Neutrophil (primary cell): Measurements from ENCODE around the gene AHCY.
"Not testable (repeated sequence)": the region's sequence is repeated elsewhere in the genome, so short reads cannot be mapped to it uniquely, and the experiment has no call there.

Experiments used
- H3K27ac ChIP-seq: fragments of 200-600 bp; sonication (generic); 2 replicates; pipeline ENCODE4 v1.5.1; 2016; ENCODE audit warnings: mild to moderate bottlenecking, moderate library complexity
- H3K27me3 ChIP-seq: fragments of 200-600 bp; sonication (generic); 2 replicates; pipeline ENCODE4 v1.6.0; 2016; ENCODE audit warnings: mild to moderate bottlenecking
- H3K36me3 ChIP-seq: fragments of 200-600 bp; sonication (generic); 2 replicates; pipeline ENCODE4 v1.5.1; 2017
- H3K4me1 ChIP-seq, 2 experiments: fragments of 200-600 bp in 1 of 2; sonication (generic) in 1 of 2; 1 replicate in 1 of 2; 2 replicates in 1 of 2; pipeline versions ENCODE4 v1.5.1 to v1.6.1; 2013 to 2016; ENCODE audit warnings: low read depth in 1 of 2, low read length in 1 of 2, mild to moderate bottlenecking in 1 of 2, moderate library complexity in 1 of 2; ENCODE audit not compliant: control insufficient read depth in 1 of 2, insufficient read depth in 1 of 2
- H3K4me3 ChIP-seq, 2 experiments: fragments of 200-600 bp in 1 of 2; sonication (generic) in 1 of 2; 1 replicate in 1 of 2; 2 replicates in 1 of 2; pipeline ENCODE4 v1.5.1; 2013 to 2016; ENCODE audit warnings: low read depth in 1 of 2, low read length in 1 of 2, mild to moderate bottlenecking in 1 of 2, moderate library complexity in 1 of 2
- H3K9me3 ChIP-seq: fragments of 200-600 bp; sonication (generic); 2 replicates; pipeline ENCODE4 v1.5.1; 2016
- TF ChIP-seq, protein P1 (sequence below): fragments of 200-600 bp; sonication (generic); IDR thresholded peaks from 2 replicates; pipeline ENCODE4 v1.5.1; 2016; ENCODE audit warnings: antibody characterized with exemption

Gene AHCY

DNA sequence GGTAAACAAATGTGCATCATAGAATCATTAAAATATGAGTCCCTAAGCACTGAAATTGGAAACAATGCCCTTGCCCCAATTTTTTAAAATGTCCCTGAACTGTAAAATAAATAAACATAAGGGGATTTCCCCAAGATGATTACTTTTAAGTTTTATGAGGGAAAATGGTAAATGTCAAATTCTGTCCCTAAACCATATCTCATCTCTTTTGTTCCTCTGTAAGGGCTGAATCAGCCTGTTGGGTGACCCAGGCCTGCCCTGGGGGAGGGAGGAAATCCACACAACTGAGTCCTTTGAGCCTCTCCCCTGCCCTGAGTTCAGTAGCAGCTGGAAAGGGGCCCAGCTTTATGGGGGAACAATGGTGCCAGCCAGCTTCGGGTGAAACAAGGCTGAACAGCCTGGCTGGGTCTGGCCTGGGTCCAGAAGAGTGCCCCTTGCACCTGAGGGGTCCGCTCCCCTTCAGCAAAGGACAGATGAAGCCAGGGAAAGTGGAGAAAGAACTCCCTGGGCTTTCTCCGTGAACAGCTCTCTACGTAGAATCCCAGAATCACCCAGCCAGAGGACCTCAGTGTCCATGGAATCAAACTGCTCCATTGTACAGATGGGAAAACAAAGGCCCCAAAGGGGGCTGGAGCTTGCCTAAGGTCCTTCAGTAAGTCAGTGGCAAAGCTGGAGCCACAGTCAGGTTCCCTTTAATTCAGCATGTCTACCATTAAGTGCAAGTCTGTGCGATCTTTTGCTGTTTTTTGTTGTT is 31.7 kb upstream of the AHCY start:
- no peaks in the 10 kb centered on the region for H3K4me1 ChIP-seq
- no peaks in the 10 kb centered on the region for H3K9me3 ChIP-seq
- H3K27ac ChIP-seq, result no peak overlapping the region

DNA sequence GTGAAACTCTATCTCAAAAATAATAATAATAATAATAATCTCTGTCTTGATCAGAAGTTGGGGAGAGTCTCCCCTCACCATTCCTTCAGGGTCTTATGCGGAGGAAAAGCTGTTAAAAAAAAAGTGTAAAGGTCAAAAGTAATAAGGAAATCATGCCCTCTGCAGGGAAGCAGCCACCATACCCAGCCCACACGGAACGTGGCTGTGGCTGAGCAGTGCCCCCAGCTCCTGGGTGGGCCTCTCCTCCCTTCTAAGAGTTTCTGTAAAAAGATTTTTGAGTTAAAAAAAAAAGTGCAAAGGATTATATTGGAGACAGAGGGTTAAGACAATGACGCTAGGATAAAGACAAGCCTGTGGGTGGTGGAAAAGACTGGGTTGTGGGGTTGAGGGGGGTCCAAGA is 30.6 kb upstream of the AHCY start:
- TF ChIP-seq, protein P1, sequence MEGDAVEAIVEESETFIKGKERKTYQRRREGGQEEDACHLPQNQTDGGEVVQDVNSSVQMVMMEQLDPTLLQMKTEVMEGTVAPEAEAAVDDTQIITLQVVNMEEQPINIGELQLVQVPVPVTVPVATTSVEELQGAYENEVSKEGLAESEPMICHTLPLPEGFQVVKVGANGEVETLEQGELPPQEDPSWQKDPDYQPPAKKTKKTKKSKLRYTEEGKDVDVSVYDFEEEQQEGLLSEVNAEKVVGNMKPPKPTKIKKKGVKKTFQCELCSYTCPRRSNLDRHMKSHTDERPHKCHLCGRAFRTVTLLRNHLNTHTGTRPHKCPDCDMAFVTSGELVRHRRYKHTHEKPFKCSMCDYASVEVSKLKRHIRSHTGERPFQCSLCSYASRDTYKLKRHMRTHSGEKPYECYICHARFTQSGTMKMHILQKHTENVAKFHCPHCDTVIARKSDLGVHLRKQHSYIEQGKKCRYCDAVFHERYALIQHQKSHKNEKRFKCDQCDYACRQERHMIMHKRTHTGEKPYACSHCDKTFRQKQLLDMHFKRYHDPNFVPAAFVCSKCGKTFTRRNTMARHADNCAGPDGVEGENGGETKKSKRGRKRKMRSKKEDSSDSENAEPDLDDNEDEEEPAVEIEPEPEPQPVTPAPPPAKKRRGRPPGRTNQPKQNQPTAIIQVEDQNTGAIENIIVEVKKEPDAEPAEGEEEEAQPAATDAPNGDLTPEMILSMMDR, result no peak
- H3K27me3 ChIP-seq, result no peaks in the 10 kb centered on the region
- no peak overlapping the region for H3K27ac ChIP-seq
- no peaks in the 10 kb centered on the region for H3K9me3 ChIP-seq
- H3K4me1 ChIP-seq, result no peaks in the 10 kb centered on the region
- no peaks in the 10 kb centered on the region for H3K36me3 ChIP-seq
- H3K4me3 ChIP-seq, result no peak overlapping the region

More for the DNA sequence above, 31.7 kb upstream of the AHCY start:
- Histone ChIP-seq H3K36me3 (no peaks in the 10 kb centered on the region), H3K27me3 (no peaks in the 10 kb centered on the region), H3K4me3 (no peak overlapping the region)
- TF ChIP-seq, protein P1, result no peak

DNA sequence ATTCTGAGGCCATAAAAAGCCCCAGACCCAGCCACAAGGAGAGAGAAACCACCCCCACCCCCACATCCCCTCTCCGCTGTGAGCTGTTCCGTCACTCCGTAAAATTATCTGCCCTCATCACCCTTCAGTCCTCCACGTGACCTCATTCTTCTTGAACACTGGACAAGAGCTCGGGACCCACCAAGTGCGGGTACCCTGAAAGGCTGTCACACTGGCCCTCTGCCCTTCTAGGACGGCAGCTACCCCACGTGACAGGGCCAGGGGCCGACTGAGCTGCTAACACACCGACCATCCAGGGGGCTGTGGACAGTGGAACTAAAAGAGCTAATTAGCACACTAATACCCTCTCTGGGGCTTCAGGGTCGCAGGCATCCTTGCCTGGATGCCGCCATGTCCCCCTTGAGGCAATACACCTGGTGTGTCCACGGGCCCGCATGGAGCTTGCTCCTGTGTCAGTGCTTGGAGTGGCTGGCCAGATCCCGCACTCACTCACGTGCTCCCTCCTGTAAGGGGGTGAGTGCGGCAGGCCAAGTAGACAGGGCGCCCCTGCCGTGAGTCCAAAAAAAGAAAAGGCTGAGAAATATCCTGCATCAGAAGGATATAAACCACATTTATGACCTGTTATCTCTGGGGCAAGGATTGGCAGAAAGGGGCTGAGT is 29.2 kb upstream of the AHCY start:
- H3K27me3 ChIP-seq, result no peaks in the 10 kb centered on the region
- H3K4me3 ChIP-seq, result no peak overlapping the region
- TF ChIP-seq, protein P1, result no peak
- no peak overlapping the region for H3K27ac ChIP-seq
- no peaks in the 10 kb centered on the region for H3K9me3 ChIP-seq
- no peaks in the 10 kb centered on the region for H3K4me1 ChIP-seq
- no peaks in the 10 kb centered on the region for H3K36me3 ChIP-seq

DNA sequence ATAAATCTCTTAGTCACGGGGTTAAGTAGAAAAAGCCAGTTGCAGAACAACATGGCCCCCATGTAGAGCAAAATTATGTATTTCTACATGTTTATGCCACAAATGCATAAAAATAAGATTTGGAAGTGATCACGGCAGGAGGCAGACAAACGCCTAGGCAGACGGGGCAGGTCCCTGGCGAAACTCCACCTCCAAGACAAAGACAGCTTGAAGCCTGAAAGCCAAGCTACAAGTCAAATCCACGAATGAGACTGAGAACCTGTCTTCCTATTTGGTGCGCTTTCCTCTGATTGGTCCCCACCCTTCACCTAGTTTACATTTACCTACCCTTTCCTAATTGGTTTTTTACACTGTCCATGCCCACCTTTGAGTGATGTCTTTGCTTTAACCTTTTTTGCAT is 28.7 kb upstream of the AHCY start:
- Histone ChIP-seq H3K4me3 (no peak overlapping the region), H3K27me3 (no peaks in the 10 kb centered on the region), H3K27ac (no peak overlapping the region), H3K4me1 (no peaks in the 10 kb centered on the region), H3K9me3 (no peaks in the 10 kb centered on the region), H3K36me3 (no peaks in the 10 kb centered on the region)
- TF ChIP-seq, protein P1, result no peak

DNA sequence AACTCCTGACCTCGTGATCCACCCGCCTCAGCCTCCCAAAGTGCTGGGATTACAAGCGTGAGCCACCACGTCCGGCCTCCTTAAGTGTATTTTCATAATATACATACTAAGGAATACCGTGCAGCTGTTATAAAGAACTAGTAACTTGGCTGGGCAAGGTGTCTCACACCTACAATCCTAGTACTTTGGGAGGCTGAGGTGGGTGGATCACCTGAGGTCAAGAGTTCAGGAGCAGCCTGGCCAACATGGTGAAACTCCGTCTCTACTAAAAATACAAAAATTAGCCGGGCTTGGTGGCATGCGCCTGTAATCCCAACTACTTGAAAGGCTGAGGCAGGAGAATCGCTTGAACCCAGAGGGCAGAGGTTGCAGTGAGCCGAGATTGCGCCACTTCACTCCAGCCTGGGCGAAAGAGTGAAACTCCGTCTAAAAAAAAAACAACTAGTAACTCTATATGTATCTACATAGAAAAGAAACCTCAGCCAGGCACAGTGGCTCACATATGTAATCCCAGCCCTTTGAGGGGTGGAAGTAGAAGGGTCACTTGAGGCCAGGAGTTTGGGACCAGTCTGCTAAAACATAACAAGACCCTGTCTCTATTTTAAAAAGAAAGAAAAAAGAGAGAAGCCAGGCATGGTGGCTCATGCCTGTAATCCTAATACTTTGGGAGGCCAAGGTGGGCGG is 27.8 kb upstream of the AHCY start:
- not testable (repeated sequence) for H3K9me3 ChIP-seq, H3K27me3 ChIP-seq, H3K27ac ChIP-seq, H3K36me3 ChIP-seq, H3K4me1 ChIP-seq, H3K4me3 ChIP-seq
